HCT116 (cell line): ENCODE measurements around the gene PRR12.

Experiments
- EZH2 ChIP-seq: fragments of 200-600 bp; sonication (generic); IDR thresholded peaks from 2 replicates; pipeline ENCODE4 v1.6.1; 2017; ENCODE audit warnings: antibody characterized with exemption, mixed run types
- JUND ChIP-seq: IDR thresholded peaks from 2 replicates; pipeline ENCODE4 v1.6.1; 2012
- POLR2A ChIP-seq: IDR thresholded peaks from 2 replicates; pipeline ENCODE4 v1.7.0; 2011; ENCODE audit warnings: borderline replicate concordance; ENCODE audit not compliant: insufficient read depth, insufficient read length; ENCODE audit errors: extremely low read depth
- SIN3A ChIP-seq: IDR thresholded peaks from 2 replicates; pipeline ENCODE4 v1.6.1; 2012; ENCODE audit warnings: low read depth
- SP1 ChIP-seq: IDR thresholded peaks from 2 replicates; pipeline ENCODE4 v1.6.1; 2012; ENCODE audit warnings: low read depth
- ZFX ChIP-seq: fragments of 450-650 bp; IDR thresholded peaks from 2 replicates; pipeline ENCODE4 v1.6.1; 2017
- ZNF274 ChIP-seq: fragments of 200-500 bp; sonication (Bioruptor generic); IDR thresholded peaks from 2 replicates; pipeline ENCODE4 v1.6.1; 2014; ENCODE audit warnings: mild to moderate bottlenecking, low read depth, low read length, inconsistent platforms
- TF ChIP-seq, protein P1 (sequence below), 3 experiments: fragments of 200-600 bp in 1 of 3; sonication (generic) in 1 of 3; IDR thresholded peaks in 2 of 3; conservative IDR thresholded peaks in 1 of 3; 2 replicates each; pipeline ENCODE4 v1.5.1; 2012 to 2017; ENCODE audit warnings: low read depth in 2 of 3, low read length in 2 of 3, antibody characterized with exemption in 1 of 3, borderline replicate concordance in 1 of 3, control low read depth in 1 of 3, mild to moderate bottlenecking in 1 of 3, mixed read lengths in 1 of 3, mixed run types in 1 of 3, moderate library complexity in 1 of 3; ENCODE audit not compliant: insufficient read depth in 1 of 3
- TF ChIP-seq, protein P2 (sequence below): IDR thresholded peaks from 2 replicates; pipeline ENCODE4 v1.6.1; 2011; ENCODE audit warnings: mild to moderate bottlenecking, low read length, moderate library complexity; ENCODE audit not compliant: insufficient replicate concordance; ENCODE audit errors: extremely low read depth
- TF ChIP-seq, protein P3 (sequence below): IDR thresholded peaks from 2 replicates; pipeline ENCODE4 v1.6.1; 2012

DNA sequence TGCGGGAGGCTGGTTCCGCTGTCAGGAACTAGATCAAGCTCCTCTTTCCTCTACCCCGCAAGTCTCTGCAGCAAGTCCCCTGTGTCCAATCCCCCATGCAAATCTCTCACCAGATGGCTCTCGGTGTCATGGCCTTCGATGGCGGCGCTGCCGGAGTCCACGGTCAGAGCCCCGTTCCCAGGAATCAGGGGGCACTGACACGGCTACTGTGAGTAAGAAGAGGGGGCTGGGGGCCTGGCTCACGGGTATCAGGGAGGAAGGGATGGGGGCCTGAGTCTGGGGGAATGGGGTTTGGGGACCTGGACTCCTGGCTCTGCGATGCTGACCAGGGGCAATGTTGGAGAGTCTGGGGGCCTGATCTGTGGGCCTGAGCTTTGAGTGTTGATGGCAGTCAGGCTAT is 55.0 kb downstream of the PRR12 start:
- no peak for TF ChIP-seq EZH2
- TF ChIP-seq, protein P1, sequence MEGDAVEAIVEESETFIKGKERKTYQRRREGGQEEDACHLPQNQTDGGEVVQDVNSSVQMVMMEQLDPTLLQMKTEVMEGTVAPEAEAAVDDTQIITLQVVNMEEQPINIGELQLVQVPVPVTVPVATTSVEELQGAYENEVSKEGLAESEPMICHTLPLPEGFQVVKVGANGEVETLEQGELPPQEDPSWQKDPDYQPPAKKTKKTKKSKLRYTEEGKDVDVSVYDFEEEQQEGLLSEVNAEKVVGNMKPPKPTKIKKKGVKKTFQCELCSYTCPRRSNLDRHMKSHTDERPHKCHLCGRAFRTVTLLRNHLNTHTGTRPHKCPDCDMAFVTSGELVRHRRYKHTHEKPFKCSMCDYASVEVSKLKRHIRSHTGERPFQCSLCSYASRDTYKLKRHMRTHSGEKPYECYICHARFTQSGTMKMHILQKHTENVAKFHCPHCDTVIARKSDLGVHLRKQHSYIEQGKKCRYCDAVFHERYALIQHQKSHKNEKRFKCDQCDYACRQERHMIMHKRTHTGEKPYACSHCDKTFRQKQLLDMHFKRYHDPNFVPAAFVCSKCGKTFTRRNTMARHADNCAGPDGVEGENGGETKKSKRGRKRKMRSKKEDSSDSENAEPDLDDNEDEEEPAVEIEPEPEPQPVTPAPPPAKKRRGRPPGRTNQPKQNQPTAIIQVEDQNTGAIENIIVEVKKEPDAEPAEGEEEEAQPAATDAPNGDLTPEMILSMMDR (IDR thresholded peaks at IDR 0.05 in 2 of 3, conservative IDR thresholded peaks at IDR 0.05 in 1 of 3; ENCODE audit: borderline replicate concordance in 1 of 3, insufficient read depth in 1 of 3, low read depth in 2 of 3, low read length in 2 of 3) = no peak
- TF ChIP-seq JUND = no peak
- no peak for TF ChIP-seq ZNF274
- no peak for TF ChIP-seq SP1
- TF ChIP-seq, protein P2, sequence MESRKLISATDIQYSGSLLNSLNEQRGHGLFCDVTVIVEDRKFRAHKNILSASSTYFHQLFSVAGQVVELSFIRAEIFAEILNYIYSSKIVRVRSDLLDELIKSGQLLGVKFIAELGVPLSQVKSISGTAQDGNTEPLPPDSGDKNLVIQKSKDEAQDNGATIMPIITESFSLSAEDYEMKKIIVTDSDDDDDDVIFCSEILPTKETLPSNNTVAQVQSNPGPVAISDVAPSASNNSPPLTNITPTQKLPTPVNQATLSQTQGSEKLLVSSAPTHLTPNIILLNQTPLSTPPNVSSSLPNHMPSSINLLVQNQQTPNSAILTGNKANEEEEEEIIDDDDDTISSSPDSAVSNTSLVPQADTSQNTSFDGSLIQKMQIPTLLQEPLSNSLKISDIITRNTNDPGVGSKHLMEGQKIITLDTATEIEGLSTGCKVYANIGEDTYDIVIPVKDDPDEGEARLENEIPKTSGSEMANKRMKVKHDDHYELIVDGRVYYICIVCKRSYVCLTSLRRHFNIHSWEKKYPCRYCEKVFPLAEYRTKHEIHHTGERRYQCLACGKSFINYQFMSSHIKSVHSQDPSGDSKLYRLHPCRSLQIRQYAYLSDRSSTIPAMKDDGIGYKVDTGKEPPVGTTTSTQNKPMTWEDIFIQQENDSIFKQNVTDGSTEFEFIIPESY = no peak
- no peak for TF ChIP-seq ZFX
- TF ChIP-seq, protein P3, sequence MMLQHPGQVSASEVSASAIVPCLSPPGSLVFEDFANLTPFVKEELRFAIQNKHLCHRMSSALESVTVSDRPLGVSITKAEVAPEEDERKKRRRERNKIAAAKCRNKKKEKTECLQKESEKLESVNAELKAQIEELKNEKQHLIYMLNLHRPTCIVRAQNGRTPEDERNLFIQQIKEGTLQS = no peak
- no peak for TF ChIP-seq SIN3A
- no peak for TF ChIP-seq POLR2A
